ENCODE measurements around the gene CCDC86. TPM values are rescaled to one million over a fixed set of nuclear protein-coding genes. Genes with fewer than 3 reads are reported as not detected.

CCDC86 gene
- 10 to 100 TPM; 19.2 to 43.8 (median 21.8) TPM for total RNA-seq

DNA sequence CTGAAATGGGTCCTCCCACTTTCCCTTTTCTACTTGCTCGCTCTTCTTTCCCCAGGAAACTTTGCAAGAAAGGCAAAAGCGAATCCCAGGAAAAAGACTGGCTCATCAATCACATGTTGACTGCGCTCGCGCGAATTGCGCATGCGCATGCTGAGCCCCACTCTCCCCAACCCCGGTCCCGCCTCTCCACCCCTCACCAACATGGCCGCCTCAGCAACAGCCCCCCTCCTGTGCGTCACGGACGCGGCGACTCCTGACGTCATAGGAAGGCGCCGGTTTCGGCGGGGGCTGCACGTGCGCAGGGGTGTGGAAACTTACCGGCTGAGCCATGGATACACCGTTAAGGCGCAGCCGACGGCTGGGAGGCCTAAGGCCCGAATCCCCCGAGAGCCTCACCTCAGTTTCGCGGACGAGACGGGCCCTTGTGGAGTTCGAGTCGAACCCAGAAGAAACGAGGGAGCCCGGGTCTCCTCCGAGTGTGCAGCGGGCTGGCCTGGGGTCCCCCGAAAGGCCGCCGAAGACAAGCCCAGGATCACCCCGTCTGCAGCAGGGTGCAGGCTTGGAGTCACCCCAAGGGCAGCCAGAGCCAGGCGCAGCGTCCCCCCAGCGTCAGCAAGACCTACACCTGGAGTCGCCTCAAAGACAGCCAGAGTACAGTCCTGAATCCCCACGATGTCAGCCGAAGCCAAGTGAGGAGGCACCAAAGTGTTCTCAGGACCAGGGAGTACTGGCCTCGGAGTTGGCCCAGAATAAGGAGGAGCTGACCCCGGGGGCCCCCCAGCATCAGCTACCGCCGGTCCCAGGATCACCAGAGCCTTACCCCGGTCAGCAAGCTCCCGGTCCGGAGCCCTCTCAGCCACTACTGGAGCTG is at the start of gene CCDC86:
Gene CCDC86, plus strand, starts transcription at position 317 of the 871 bp plus-strand sequence. Its CDS starts 12 bp downstream, at position 329.
- TF ChIP-seq POLR2A (IDR thresholded peaks at IDR 0.05), result no peak
- TF ChIP-seq, protein P1, sequence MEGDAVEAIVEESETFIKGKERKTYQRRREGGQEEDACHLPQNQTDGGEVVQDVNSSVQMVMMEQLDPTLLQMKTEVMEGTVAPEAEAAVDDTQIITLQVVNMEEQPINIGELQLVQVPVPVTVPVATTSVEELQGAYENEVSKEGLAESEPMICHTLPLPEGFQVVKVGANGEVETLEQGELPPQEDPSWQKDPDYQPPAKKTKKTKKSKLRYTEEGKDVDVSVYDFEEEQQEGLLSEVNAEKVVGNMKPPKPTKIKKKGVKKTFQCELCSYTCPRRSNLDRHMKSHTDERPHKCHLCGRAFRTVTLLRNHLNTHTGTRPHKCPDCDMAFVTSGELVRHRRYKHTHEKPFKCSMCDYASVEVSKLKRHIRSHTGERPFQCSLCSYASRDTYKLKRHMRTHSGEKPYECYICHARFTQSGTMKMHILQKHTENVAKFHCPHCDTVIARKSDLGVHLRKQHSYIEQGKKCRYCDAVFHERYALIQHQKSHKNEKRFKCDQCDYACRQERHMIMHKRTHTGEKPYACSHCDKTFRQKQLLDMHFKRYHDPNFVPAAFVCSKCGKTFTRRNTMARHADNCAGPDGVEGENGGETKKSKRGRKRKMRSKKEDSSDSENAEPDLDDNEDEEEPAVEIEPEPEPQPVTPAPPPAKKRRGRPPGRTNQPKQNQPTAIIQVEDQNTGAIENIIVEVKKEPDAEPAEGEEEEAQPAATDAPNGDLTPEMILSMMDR (IDR thresholded peaks at IDR 0.05), result no peak
- DNase-seq (ENCODE audit: low spot score in 2 of 2), result peak; percentile 95 to 100
- intact Hi-C loops (cut with DNase I; ENCODE audit: low total_unique reads), result loop anchor here (5.0 to 10.0 kb wide), 2 partner anchors 40 to 293 kb away; no protein-coding TSS in a partner anchor
- H3K4me3 ChIP-seq (ENCODE audit: low read depth, poor library complexity, severe bottlenecking), result peak within 1 kb of the TSS; percentile 61
- 0 to 1% methylated on average over 28 to 51 of the region's 57 CpGs for WGBS, 2 donors

GRCh38 chr11:60792521-60792920 is 49.4 kb upstream of the CCDC86 start:
- no peak for TF ChIP-seq POLR2A (IDR thresholded peaks at IDR 0.05)
- TF ChIP-seq, protein P1 (IDR thresholded peaks at IDR 0.05), result no peak
- H3K4me3 ChIP-seq (ENCODE audit: low read depth, poor library complexity, severe bottlenecking), result no peak overlapping the region
- intact Hi-C loops (cut with DNase I; ENCODE audit: low total_unique reads), result no loop called here
- WGBS, 2 donors, result 81 to 87% methylated on average over 3 of the region's 3 CpGs
- no peak for DNase-seq (ENCODE audit: low spot score in 2 of 2)

DNA sequence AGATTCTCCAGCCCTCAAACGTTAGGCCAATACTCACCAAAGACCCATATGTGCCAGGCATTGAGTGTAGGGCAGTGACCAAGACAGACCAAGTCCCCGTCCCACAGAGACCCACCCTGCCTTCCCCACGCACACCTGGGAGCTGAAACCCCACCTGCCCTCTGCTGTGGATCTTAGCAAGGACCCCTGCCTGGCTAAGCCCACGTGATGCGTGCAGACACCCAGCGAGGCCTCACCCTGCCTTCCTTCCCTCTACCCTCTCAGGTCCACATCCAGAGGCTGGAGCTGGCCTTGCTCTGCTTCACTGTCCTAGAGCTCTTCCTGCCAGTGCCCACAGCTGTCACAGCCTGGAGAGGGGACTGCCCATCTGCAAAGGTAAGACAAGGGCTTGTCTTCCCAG is 46.6 kb upstream of the CCDC86 start:
- WGBS, 2 donors, result 66 to 86% methylated on average over 6 of the region's 6 CpGs
- DNase-seq (ENCODE audit: low spot score in 2 of 2), result no peak
- no peak overlapping the region for H3K4me3 ChIP-seq (ENCODE audit: low read depth, poor library complexity, severe bottlenecking)
- TF ChIP-seq, protein P1 (IDR thresholded peaks at IDR 0.05), result no peak
- TF ChIP-seq POLR2A (IDR thresholded peaks at IDR 0.05), result no peak
- intact Hi-C loops (cut with DNase I; ENCODE audit: low total_unique reads), result no loop called here

GRCh38 chr11:60797846-60798630 is 43.9 kb upstream of the CCDC86 start:
- intact Hi-C loops (cut with DNase I; ENCODE audit: low total_unique reads), result no loop called here
- WGBS, 2 donors, result 82 to 85% methylated on average over 17 of the region's 17 CpGs
- DNase-seq (ENCODE audit: low spot score in 2 of 2), result no peak
- TF ChIP-seq POLR2A (IDR thresholded peaks at IDR 0.05), result no peak
- TF ChIP-seq, protein P1 (IDR thresholded peaks at IDR 0.05), result no peak
- H3K4me3 ChIP-seq (ENCODE audit: low read depth, poor library complexity, severe bottlenecking), result no peak overlapping the region

- DNase-seq (ENCODE audit: low spot score in 2 of 2), result no peak
- 91 to 95% methylated on average over 3 of the region's 3 CpGs for WGBS, 2 donors
- intact Hi-C loops (cut with DNase I; ENCODE audit: low total_unique reads), result no loop called here
- no peak overlapping the region for H3K4me3 ChIP-seq (ENCODE audit: low read depth, poor library complexity, severe bottlenecking)
- TF ChIP-seq POLR2A (IDR thresholded peaks at IDR 0.05), result no peak
- TF ChIP-seq, protein P1 (IDR thresholded peaks at IDR 0.05), result no peak
Observed at GRCh38 chr11:60798631-60799030, 43.3 kb upstream of the CCDC86 start.
